Endothelial cell of umbilical vein (primary cell): ENCODE measurements around the gene DNTT. TPM values are rescaled to one million over a fixed set of nuclear protein-coding genes. Genes with fewer than 3 reads are reported as not detected.

Source experiments
- BruUV-seq: library from RNA; stranded (reverse); fragments of 400-500 nt; replicated peaks from 2 replicates; lab custom pipeline; 2021; lab: Mats Ljungman, UMichigan
- CTCF ChIA-PET: fragments of 300-600, 350-600 bp; sonication (Branson Sonifier 250); formaldehyde crosslinking; loops from one replicate; lab custom pipeline; 2021; ENCODE audit warnings: antibody characterized with exemption, inconsistent platforms; lab: Charles Lee
- POLR2A ChIA-PET: fragments of 300-600, 350-600 bp; sonication (Branson Sonifier 250); formaldehyde crosslinking; loops from one replicate; lab custom pipeline; 2021; ENCODE audit warnings: antibody characterized with exemption, inconsistent platforms; lab: Charles Lee
- DNase-seq: peaks from one replicate; pipeline ENCODE4 v3.0.0-alpha.2; 2011; ENCODE audit warnings: low read depth, low spot score
- FAIRE-seq: peaks from 2 replicates; lab custom pipeline; 2011; peaks lifted over from hg19 to GRCh38; lab: Jason Lieb, UNC
- H2AFZ ChIP-seq: 2 replicates; pipeline ENCODE4 v1.6.0; 2012; ENCODE audit warnings: low read depth, low read length, control low read depth, inconsistent platforms
- H3K27ac ChIP-seq: 2 replicates; pipeline ENCODE4 v1.5.1; 2011; ENCODE audit warnings: low read depth, mild to moderate bottlenecking, control low read depth, low read length, moderate library complexity; ENCODE audit not compliant: insufficient read depth
- H3K27me3 ChIP-seq, 2 experiments: 2 replicates each; pipeline versions ENCODE4 v1.6.0 to v1.6.1; 2011; ENCODE audit warnings: low read length in 2 of 2, mixed read lengths in 1 of 2; ENCODE audit not compliant: control insufficient read depth in 2 of 2, insufficient read depth in 2 of 2
- H3K36me3 ChIP-seq, 2 experiments: 2 replicates in 1 of 2; 3 replicates in 1 of 2; pipeline ENCODE4 v1.5.1; 2011; ENCODE audit warnings: low read length in 2 of 2, mild to moderate bottlenecking in 1 of 2, moderate library complexity in 1 of 2; ENCODE audit not compliant: control insufficient read depth in 2 of 2, insufficient read depth in 2 of 2; ENCODE audit errors: extremely low read depth in 1 of 2
- H3K4me1 ChIP-seq: 3 replicates; pipeline ENCODE4 v1.5.1; 2011; ENCODE audit warnings: mild to moderate bottlenecking, low read length; ENCODE audit not compliant: control insufficient read depth, insufficient read depth; ENCODE audit errors: extremely low read depth
- H3K4me2 ChIP-seq: 2 replicates; pipeline ENCODE4 v1.6.1; 2011; ENCODE audit warnings: low read length, control low read depth, mixed read lengths; ENCODE audit not compliant: insufficient read depth
- H3K4me3 ChIP-seq, 3 experiments: fragments of 200-600 bp in 1 of 3; sonication (generic), shearing (Covaris generic) in 1 of 3; replicated peaks in 1 of 3; 2 replicates each; pipeline ENCODE4 v1.5.1; 2011 to 2016; ENCODE audit warnings: control low read depth in 3 of 3, low read length in 3 of 3, mild to moderate bottlenecking in 2 of 3, inconsistent platforms in 1 of 3, low read depth in 1 of 3, moderate library complexity in 1 of 3; ENCODE audit not compliant: insufficient read depth in 1 of 3
- H3K79me2 ChIP-seq: 2 replicates; pipeline ENCODE4 v1.6.0; 2012; ENCODE audit warnings: low read length, inconsistent platforms; ENCODE audit not compliant: control insufficient read depth, insufficient read depth
- H3K9ac ChIP-seq: replicated peaks from 2 replicates; pipeline ENCODE3; 2011; ENCODE audit warnings: low read length, control low read depth; ENCODE audit not compliant: insufficient read depth; ENCODE audit errors: extremely low read depth
- H3K9me1 ChIP-seq: replicated peaks from 3 replicates; pipeline ENCODE4 v1.6.0; 2011; ENCODE audit warnings: mild to moderate bottlenecking, low read length; ENCODE audit not compliant: control insufficient read depth, insufficient read depth; ENCODE audit errors: extremely low read depth
- H3K9me3 ChIP-seq: replicated peaks from 2 replicates; pipeline ENCODE4 v1.5.1; 2012; ENCODE audit warnings: low read length, inconsistent platforms; ENCODE audit not compliant: control insufficient read depth, insufficient read depth
- H4K20me1 ChIP-seq: replicated peaks from 2 replicates; pipeline ENCODE3; 2011; ENCODE audit warnings: mild to moderate bottlenecking, low read length; ENCODE audit not compliant: control insufficient read depth, insufficient read depth; ENCODE audit errors: extremely low read depth
- EZH2 ChIP-seq: IDR thresholded peaks from 2 replicates; pipeline ENCODE4 v1.6.1; 2012; ENCODE audit warnings: borderline replicate concordance, low read depth, mild to moderate bottlenecking, moderate library complexity, low read length, inconsistent platforms; ENCODE audit not compliant: severe bottlenecking
- FOS ChIP-seq: IDR thresholded peaks from 2 replicates; pipeline ENCODE4 v1.6.1; 2011; ENCODE audit warnings: mild to moderate bottlenecking, low read length, moderate library complexity, borderline replicate concordance; ENCODE audit not compliant: insufficient read depth
- GATA2 ChIP-seq: IDR thresholded peaks from 2 replicates; pipeline ENCODE4 v1.7.0; 2011; ENCODE audit warnings: low read depth, mild to moderate bottlenecking, moderate library complexity, mixed read lengths, low read length; ENCODE audit not compliant: insufficient read length, insufficient read depth
- JUN ChIP-seq: IDR thresholded peaks from 2 replicates; pipeline ENCODE4 v1.6.1; 2011; ENCODE audit warnings: borderline replicate concordance, low read depth; ENCODE audit not compliant: insufficient read length, insufficient read depth
- POLR2A ChIP-seq: IDR thresholded peaks from 2 replicates; pipeline ENCODE4 v1.6.1; 2012; ENCODE audit warnings: low read depth, mild to moderate bottlenecking, control low read depth, low read length
- POLR2AphosphoS5 ChIP-seq: IDR thresholded peaks from 2 replicates; pipeline ENCODE4 v1.6.1; 2012; ENCODE audit warnings: low read depth, mild to moderate bottlenecking, control low read depth, low read length, moderate library complexity; ENCODE audit not compliant: insufficient read depth
- dilution Hi-C: fragments of 300-500 bp; cut with MboI; formaldehyde crosslinking; loops from one replicate; pipeline ENCODE4 v1.15.0; 2019; ENCODE audit warnings: low sequenced_read_pairs; ENCODE audit not compliant: extremely low pct_ligation_motif_present
- intact Hi-C: fragments of 100-400 bp; cut with micrococcal nuclease; formaldehyde crosslinking; loops from one replicate; pipeline ENCODE4 v1.10.0; 2022
- polyA plus RNA-seq, 4 experiments: library from polyadenylated mRNA; depleted of rRNA in 3 of 4; stranded (reverse) in 3 of 4; unstranded in 1 of 4; fragments of >200 nt; gene quantifications; 2 replicates each; pipeline versions ENCODE4 v1.2.1 to v1.2.3, GENCODE V29; 2011 to 2012; ENCODE audit warnings: missing spikeins in 1 of 4
- total RNA-seq: library from RNA; stranded (reverse); gene quantifications from 2 replicates; pipeline ENCODE4 v1.2.3, GENCODE V29; 2021
- TF ChIP-seq, protein P1 (sequence below): IDR thresholded peaks from 2 replicates; pipeline ENCODE4 v1.6.1; 2011; ENCODE audit not compliant: insufficient read depth, insufficient read length

DNTT gene
- total and polyA plus RNA-seq, 2 donors (not counting 3 experiments of a cell fraction or from before 2014, with no cell fraction given) = not detected

DNA sequence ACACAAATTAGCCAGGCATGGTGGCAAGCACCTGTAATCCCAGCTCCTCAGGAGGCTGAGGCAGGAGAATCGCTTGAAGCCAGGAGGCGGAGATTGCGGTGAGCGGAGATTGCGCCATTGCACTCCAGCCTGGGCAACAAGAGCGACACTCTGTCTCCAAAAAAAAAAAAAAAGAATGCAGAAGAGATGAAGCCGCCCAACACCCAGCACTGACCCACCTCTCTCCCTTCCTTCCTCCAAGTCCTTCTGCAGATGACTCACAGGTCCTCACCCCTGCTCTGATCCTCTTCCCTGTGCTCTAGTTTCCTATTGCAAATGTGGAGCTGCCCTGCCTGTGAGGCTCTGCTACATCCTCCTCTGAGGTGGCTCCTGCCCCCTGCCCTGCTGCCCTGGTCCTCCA lies 76.6 kb downstream of the DNTT start:
- Histone ChIP-seq H3K36me3 (no peaks in the 10 kb centered on the region), H3K27me3 (peaks cover 0 to 2% of the 10 kb centered on the region in 2 experiments), H3K9me3 (no peaks in the 10 kb centered on the region), H3K9ac (no peak overlapping the region), H4K20me1 (no peaks in the 10 kb centered on the region), H3K4me1 (no peaks in the 10 kb centered on the region), H2AFZ (no peak overlapping the region), H3K79me2 (no peaks in the 10 kb centered on the region), H3K9me1 (no peaks in the 10 kb centered on the region), H3K4me2 (no peak overlapping the region), H3K27ac (no peak overlapping the region), H3K4me3 (no peak overlapping the region)
- no peak for TF ChIP-seq POLR2A
- peak; percentile 6 for TF ChIP-seq FOS
- BruUV-seq = no TSS peak
- CTCF ChIA-PET = interaction anchor here (1.2 kb wide), 1 partner anchor 10 kb away, joined by 3 read pairs; no protein-coding TSS in a partner anchor
- DNase-seq (no peak), FAIRE-seq (no peak)
- intact Hi-C loops = no loop called here
- POLR2A ChIA-PET = no interaction called here
- dilution Hi-C loops = no loop called here

DNA sequence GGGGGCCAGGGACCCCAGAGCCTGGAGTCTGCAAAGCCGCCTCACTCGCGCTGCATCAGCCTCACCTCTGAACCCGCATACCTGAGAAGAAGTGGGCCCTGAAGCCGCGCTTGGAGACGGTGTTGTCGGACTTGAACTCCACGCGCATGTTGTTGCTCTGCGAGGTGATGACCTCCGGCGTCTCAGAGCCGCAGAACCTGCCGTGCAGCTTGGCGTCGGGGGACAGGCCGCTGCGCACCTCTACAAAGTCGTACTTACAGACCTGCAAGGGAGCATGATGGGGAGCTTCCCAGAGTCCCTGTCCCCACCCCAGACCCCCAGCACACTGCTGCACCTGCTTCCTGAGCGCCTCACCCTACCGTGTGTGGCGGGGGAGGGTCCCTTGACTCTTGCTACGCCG lies 80.3 kb downstream of the DNTT start:
- BruUV-seq = no TSS peak
- intact Hi-C loops = no loop called here
- H3K27me3 ChIP-seq = no peaks in the 10 kb centered on the region
- no peak overlapping the region for H3K4me2 ChIP-seq
- no peaks in the 10 kb centered on the region for H3K79me2 ChIP-seq
- DNase-seq (no peak), FAIRE-seq (no peak)
- no peak overlapping the region for H3K9ac ChIP-seq
- no peaks in the 10 kb centered on the region for H3K4me1 ChIP-seq
- H3K9me1 ChIP-seq = no peaks in the 10 kb centered on the region
- H2AFZ ChIP-seq = no peak overlapping the region
- dilution Hi-C loops = no loop called here
- CTCF ChIA-PET = interaction anchor here (1.1 to 2.3 kb wide), 2 partner anchors 9 to 14 kb away, joined by 6 to 8 read pairs; no protein-coding TSS in a partner anchor
- TF ChIP-seq POLR2AphosphoS5 (no peak), GATA2 (no peak), EZH2 (no peak), POLR2A (no peak), JUN (no peak), FOS (no peak)
- TF ChIP-seq, protein P1, sequence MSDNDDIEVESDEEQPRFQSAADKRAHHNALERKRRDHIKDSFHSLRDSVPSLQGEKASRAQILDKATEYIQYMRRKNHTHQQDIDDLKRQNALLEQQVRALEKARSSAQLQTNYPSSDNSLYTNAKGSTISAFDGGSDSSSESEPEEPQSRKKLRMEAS = no peak
- no peaks in the 10 kb centered on the region for H4K20me1 ChIP-seq
- H3K36me3 ChIP-seq = no peaks in the 10 kb centered on the region
- H3K27ac ChIP-seq = no peak overlapping the region
- H3K4me3 ChIP-seq = no peak overlapping the region
- POLR2A ChIA-PET = no interaction called here
- no peaks in the 10 kb centered on the region for H3K9me3 ChIP-seq
